Measurements from ENCODE around the gene SIMC1. TPM values are rescaled to one million over a fixed set of nuclear protein-coding genes. Genes with fewer than 3 reads are reported as not detected.

SIMC1 gene
- total RNA-seq, 1 experiment from 2014 or later = 6.5 TPM

DNA sequence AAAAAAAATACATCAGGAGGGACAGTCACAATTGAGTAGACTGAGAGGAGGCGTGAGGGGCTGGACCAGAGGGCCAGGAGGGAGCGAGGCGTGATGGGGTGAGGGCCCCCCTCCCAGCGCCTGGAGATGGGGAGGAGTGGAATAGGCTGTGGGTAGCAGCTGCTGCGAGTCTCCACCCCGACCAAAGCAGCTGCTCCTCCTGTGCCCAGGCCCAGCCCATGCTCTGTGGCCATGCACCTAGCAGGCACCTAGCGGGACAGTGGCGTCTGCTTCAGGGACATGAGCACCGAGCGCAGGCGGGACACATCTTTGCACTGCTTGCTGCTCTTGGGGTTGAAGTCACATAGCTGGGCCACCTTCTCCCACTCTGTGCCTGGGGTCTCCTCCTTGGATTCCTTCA lies 154.3 kb downstream of the SIMC1 start:
- no peaks in the 10 kb centered on the region for H3K27me3 ChIP-seq (ENCODE audit: insufficient read depth, low read depth)
- H3K9me3 ChIP-seq (ENCODE audit: insufficient read depth, low read depth) = no peaks in the 10 kb centered on the region
- no peak overlapping the region for H3K27ac ChIP-seq
- no TSS peak for BruUV-seq (replicated peaks)
- no peak overlapping the region for H2AFZ ChIP-seq
- TF ChIP-seq, protein P1, sequence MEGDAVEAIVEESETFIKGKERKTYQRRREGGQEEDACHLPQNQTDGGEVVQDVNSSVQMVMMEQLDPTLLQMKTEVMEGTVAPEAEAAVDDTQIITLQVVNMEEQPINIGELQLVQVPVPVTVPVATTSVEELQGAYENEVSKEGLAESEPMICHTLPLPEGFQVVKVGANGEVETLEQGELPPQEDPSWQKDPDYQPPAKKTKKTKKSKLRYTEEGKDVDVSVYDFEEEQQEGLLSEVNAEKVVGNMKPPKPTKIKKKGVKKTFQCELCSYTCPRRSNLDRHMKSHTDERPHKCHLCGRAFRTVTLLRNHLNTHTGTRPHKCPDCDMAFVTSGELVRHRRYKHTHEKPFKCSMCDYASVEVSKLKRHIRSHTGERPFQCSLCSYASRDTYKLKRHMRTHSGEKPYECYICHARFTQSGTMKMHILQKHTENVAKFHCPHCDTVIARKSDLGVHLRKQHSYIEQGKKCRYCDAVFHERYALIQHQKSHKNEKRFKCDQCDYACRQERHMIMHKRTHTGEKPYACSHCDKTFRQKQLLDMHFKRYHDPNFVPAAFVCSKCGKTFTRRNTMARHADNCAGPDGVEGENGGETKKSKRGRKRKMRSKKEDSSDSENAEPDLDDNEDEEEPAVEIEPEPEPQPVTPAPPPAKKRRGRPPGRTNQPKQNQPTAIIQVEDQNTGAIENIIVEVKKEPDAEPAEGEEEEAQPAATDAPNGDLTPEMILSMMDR (conservative IDR thresholded peaks at IDR 0.05) = no peak
- TF ChIP-seq EZH2 (IDR thresholded peaks at IDR 0.05; ENCODE audit: low read depth) = no peak
- CTCF ChIA-PET = interaction anchor here (0.5 kb wide), 1 partner anchor 883 kb away, joined by 3 read pairs; no protein-coding TSS in a partner anchor
- no peak overlapping the region for H3K4me3 ChIP-seq
- POLR2A ChIA-PET (ENCODE audit: unreplicated experiment) = no interaction called here
- H3K36me3 ChIP-seq (ENCODE audit: low read depth) = no peaks in the 10 kb centered on the region
- no peak overlapping the region for H3K4me2 ChIP-seq
- intact Hi-C loops (cut with micrococcal nuclease; ENCODE audit: unreplicated experiment) = no loop called here
- peaks cover 17% of the 10 kb centered on the region for H3K79me2 ChIP-seq (ENCODE audit: low read depth)
- H3K4me1 ChIP-seq (replicated peaks; ENCODE audit: insufficient read depth) = peaks cover 7% of the 10 kb centered on the region
- H3F3A ChIP-seq (ENCODE audit: insufficient read depth, low read depth) = peaks cover 25% of the 10 kb centered on the region
- H3K9me2 ChIP-seq (ENCODE audit: insufficient read depth) = no peaks in the 10 kb centered on the region
- peak in 1 of 2 experiments; percentile 17 for DNase-seq
- H4K20me1 ChIP-seq (ENCODE audit: insufficient read depth) = no peaks in the 10 kb centered on the region

DNA sequence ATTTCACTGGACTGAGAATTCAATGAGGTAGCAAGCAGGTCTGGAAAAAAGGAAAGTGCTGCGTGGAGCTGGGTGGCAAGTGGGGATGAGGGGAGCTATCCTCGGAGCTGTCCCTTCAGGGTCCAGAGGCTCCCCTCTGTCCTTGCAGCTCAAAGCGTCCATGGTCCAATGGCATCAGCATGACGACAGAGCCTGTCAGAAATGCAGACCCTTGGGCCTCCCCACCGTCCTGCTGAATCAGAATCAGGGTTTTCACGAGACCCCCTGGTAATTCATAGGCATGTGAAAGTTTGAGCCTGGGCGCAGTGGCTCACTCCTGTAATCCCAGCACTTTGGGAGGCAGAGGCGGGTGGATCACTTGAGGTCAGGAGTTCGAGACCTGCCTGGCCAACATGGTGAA lies 155.9 kb downstream of the SIMC1 start:
- no peak for TF ChIP-seq EZH2 (IDR thresholded peaks at IDR 0.05; ENCODE audit: low read depth)
- TF ChIP-seq, protein P1 (conservative IDR thresholded peaks at IDR 0.05) = no peak
- peaks cover 9% of the 10 kb centered on the region; the same call in 1 of the 2 replicates for H3K79me2 ChIP-seq (ENCODE audit: low read depth)
- H3K9me3 ChIP-seq (ENCODE audit: insufficient read depth, low read depth) = no peaks in the 10 kb centered on the region
- ChIA-PET POLR2A (ENCODE audit: unreplicated experiment) (interaction anchor here (0.7 kb wide), 1 partner anchor 42 kb away, joined by 3 read pairs; no protein-coding TSS in a partner anchor), CTCF (no interaction called here)
- DNase-seq = no peak
- peaks cover 25% of the 10 kb centered on the region for H3F3A ChIP-seq (ENCODE audit: insufficient read depth, low read depth)
- no peak overlapping the region for H2AFZ ChIP-seq
- intact Hi-C loops (cut with micrococcal nuclease; ENCODE audit: unreplicated experiment) = no loop called here
- no TSS peak for BruUV-seq (replicated peaks)
- peaks cover 7% of the 10 kb centered on the region for H3K4me1 ChIP-seq (replicated peaks; ENCODE audit: insufficient read depth)
- no peaks in the 10 kb centered on the region for H4K20me1 ChIP-seq (ENCODE audit: insufficient read depth)
- no peaks in the 10 kb centered on the region for H3K9me2 ChIP-seq (ENCODE audit: insufficient read depth)
- H3K27ac ChIP-seq = no peak overlapping the region
- no peak overlapping the region for H3K4me3 ChIP-seq
- H3K27me3 ChIP-seq (ENCODE audit: insufficient read depth, low read depth) = no peaks in the 10 kb centered on the region
- no peaks in the 10 kb centered on the region for H3K36me3 ChIP-seq (ENCODE audit: low read depth)
- H3K4me2 ChIP-seq = no peak overlapping the region

DNA sequence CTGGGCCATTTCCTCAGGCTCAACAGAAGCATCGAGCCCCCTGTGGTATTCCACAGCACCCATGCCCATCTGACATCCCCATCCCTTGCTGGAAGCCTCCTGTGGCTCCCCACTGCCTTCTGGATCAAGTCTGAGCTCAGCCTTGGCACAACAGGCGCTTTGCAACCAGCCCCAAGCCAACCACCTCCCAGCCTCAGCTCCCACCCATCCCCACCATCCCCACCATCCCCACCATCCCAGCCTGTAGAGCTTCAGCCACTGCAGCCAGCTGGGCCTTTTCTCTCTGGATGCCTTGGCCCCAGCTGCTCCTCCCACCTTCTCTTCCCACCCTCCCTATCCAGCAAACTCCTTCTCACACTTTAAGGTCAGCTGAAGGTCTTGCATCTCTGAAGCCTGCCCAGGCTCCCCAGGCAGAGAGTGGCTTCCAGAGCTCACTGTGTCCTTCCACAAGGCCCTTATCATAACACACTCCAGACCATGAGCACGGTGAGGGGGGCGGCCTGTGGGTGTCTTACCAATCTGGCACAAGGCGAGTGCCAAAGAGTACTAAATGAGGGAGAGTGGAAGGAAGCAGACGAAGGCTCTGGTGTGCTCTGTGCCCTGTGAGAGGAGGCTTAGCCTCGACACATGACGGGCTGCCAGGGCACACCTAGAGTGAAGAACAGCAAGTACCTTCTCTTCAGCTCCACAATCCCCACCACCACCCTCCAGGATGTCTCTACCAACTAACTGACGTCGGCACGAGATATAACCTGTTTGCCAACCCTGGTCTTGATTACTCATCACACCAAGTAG lies 156.9 kb downstream of the SIMC1 start:
- no peaks in the 10 kb centered on the region for H4K20me1 ChIP-seq (ENCODE audit: insufficient read depth)
- no peak overlapping the region for H2AFZ ChIP-seq
- no peaks in the 10 kb centered on the region for H3K9me3 ChIP-seq (ENCODE audit: insufficient read depth, low read depth)
- 0 out of 2 replicates have a peak, but pooled peaks cover 4% of the 10 kb centered on the region for H3K79me2 ChIP-seq (ENCODE audit: low read depth)
- peaks cover 17% of the 10 kb centered on the region for H3F3A ChIP-seq (ENCODE audit: insufficient read depth, low read depth)
- no TSS peak for BruUV-seq (replicated peaks)
- no peak overlapping the region for H3K4me3 ChIP-seq
- no peak overlapping the region for H3K4me2 ChIP-seq
- ChIA-PET POLR2A (ENCODE audit: unreplicated experiment) (interaction anchor here (0.7 kb wide), 1 partner anchor 43 kb away, joined by 3 read pairs; no protein-coding TSS in a partner anchor), CTCF (no interaction called here)
- no peak overlapping the region for H3K27ac ChIP-seq
- TF ChIP-seq, protein P1 (conservative IDR thresholded peaks at IDR 0.05) = no peak
- no peak for TF ChIP-seq EZH2 (IDR thresholded peaks at IDR 0.05; ENCODE audit: low read depth)
- no peaks in the 10 kb centered on the region for H3K36me3 ChIP-seq (ENCODE audit: low read depth)
- peak in 1 of 2 experiments; percentile 5 for DNase-seq
- H3K27me3 ChIP-seq (ENCODE audit: insufficient read depth, low read depth) = no peaks in the 10 kb centered on the region
- H3K4me1 ChIP-seq (replicated peaks; ENCODE audit: insufficient read depth) = peaks cover 1% of the 10 kb centered on the region; the same call in 1 of the 2 replicates
- intact Hi-C loops (cut with micrococcal nuclease; ENCODE audit: unreplicated experiment) = no loop called here
- no peaks in the 10 kb centered on the region for H3K9me2 ChIP-seq (ENCODE audit: insufficient read depth)

Small RNAs within 50 kb of the gene (microRNA-seq; reads per million reads assigned to microRNA genes)
- not detected for gene MIR1271 (ENCODE audit: borderline number of aligned reads, borderline replicate concordance)

Other genes with a start within 250 kb of the SIMC1 start
- 115 and 122 TPM in 2 replicates for gene KIAA1191, start 123.3 kb downstream of the SIMC1 start, total RNA-seq (2021)
- gene ARL10, start 127.1 kb downstream of the SIMC1 start, total RNA-seq (2021) = 0.85 and 1.2 TPM in 2 replicates
- gene NOP16, start 150.2 kb downstream of the SIMC1 start, total RNA-seq (2021) = 31.5 and 35.8 TPM in 2 replicates
- gene HIGD2A, start 150.3 kb downstream of the SIMC1 start, total RNA-seq (2021) = 133 and 149 TPM in 2 replicates
- gene CLTB, start 178.1 kb downstream of the SIMC1 start, total RNA-seq (2021) = 123 and 126 TPM in 2 replicates
- gene FAF2, start 210.0 kb downstream of the SIMC1 start, total RNA-seq (2021) = 41.2 and 59.7 TPM in 2 replicates

All from PC-9 (cell line).